Spleen (tissue), 7 donors: ENCODE data around the gene MYO1B.

ENCODE experiments used
- POLR2AphosphoS5 ChIP-seq, 3 donors: sonication (generic); formaldehyde crosslinking; IDR thresholded peaks; one replicate each; pipeline ENCODE4 v1.5.1; 2017; ENCODE audit warnings: antibody characterized with exemption in 3 of 3
- TF ChIP-seq, protein P1 (sequence below), 11 experiments: fragments of 200-600 bp in 7 of 11; fragments of 450-650 bp in 4 of 11; sonication (generic) in 4 of 11; IDR thresholded peaks in 8 of 11; conservative IDR thresholded peaks in 3 of 11; 1 replicate in 7 of 11; 2 replicates in 4 of 11; pipeline versions ENCODE4 v1.4.0 to v1.8.0; 2016 to 2021; ENCODE audit warnings: antibody characterized with exemption in 11 of 11, inconsistent platforms in 4 of 11, mild to moderate bottlenecking in 1 of 11
- donor health status: DM: no; HTN: no; CAD: no; lungs with moderate emphysema.
- donor health status: DM: no; HTN: no; CAD: no.
- donor health status: DM: no; HTN: no; CAD: no.

DNA sequence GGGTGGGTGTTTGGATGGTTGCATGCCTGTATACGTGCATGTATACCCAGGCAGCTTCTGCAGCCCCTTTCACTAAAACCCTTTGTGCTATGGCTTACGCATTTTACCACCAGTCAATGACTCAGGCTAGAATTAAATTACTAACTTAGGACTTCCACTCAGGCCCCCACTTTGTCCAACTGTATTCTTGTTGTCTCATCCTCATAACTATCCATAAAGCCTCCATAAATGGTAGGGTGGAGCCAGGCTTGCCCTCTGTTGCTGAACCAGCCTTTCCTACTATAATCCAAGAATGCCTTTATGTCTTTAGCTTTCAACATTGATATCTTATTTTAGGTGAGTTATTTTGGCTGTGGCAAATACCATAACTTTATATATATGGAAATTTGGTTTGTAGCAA, 119.9 kb downstream of the MYO1B start:
- TF ChIP-seq, protein P1, sequence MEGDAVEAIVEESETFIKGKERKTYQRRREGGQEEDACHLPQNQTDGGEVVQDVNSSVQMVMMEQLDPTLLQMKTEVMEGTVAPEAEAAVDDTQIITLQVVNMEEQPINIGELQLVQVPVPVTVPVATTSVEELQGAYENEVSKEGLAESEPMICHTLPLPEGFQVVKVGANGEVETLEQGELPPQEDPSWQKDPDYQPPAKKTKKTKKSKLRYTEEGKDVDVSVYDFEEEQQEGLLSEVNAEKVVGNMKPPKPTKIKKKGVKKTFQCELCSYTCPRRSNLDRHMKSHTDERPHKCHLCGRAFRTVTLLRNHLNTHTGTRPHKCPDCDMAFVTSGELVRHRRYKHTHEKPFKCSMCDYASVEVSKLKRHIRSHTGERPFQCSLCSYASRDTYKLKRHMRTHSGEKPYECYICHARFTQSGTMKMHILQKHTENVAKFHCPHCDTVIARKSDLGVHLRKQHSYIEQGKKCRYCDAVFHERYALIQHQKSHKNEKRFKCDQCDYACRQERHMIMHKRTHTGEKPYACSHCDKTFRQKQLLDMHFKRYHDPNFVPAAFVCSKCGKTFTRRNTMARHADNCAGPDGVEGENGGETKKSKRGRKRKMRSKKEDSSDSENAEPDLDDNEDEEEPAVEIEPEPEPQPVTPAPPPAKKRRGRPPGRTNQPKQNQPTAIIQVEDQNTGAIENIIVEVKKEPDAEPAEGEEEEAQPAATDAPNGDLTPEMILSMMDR (IDR thresholded peaks at IDR 0.05 in 8 of 11, conservative IDR thresholded peaks at IDR 0.05 in 3 of 11), result no peak
- TF ChIP-seq POLR2AphosphoS5 (IDR thresholded peaks at IDR 0.05), result no peak
